ENCODE measurements around the gene SMYD3. TPM values are rescaled to one million over a fixed set of nuclear protein-coding genes. Genes with fewer than 3 reads are reported as not detected.

The SMYD3 gene
- total RNA-seq, 1 experiment from 2014 or later = 29.6 TPM

DNA sequence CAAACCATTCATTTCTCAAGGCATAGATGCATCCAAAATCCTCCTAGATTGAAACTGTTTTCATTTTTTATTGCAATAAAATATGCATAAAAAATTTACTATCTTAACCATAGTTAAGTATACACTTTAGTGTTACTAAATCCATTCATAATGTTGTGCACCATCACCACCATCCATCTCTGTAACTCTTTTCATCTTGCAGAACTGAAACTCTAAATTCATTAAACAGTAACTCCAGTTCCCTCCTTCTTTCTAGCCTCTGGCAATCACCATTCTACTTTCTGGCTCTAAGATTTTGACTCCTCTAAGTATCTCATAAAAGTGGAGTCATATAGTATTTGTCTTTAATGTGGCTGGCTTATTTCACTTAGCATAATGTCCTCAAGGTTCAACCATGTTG is 236.8 kb downstream of the SMYD3 start:
- no peaks in the 10 kb centered on the region for H3K79me2 ChIP-seq (ENCODE audit: low read depth)
- H3K36me3 ChIP-seq (ENCODE audit: low read depth) = no peaks in the 10 kb centered on the region
- H3F3A ChIP-seq (ENCODE audit: insufficient read depth, low read depth) = no peaks in the 10 kb centered on the region
- H3K4me1 ChIP-seq (replicated peaks; ENCODE audit: insufficient read depth) = no peaks in the 10 kb centered on the region
- ChIA-PET POLR2A (ENCODE audit: unreplicated experiment) (no interaction called here), CTCF (no interaction called here)
- no peak overlapping the region for H3K4me2 ChIP-seq
- H3K27me3 ChIP-seq (ENCODE audit: insufficient read depth, low read depth) = no peaks in the 10 kb centered on the region
- H4K20me1 ChIP-seq (ENCODE audit: insufficient read depth) = no peaks in the 10 kb centered on the region
- no peak overlapping the region for H3K4me3 ChIP-seq
- H2AFZ ChIP-seq = no peak overlapping the region
- no peak overlapping the region for H3K27ac ChIP-seq
- DNase-seq = no peak
- no peak for TF ChIP-seq EZH2 (IDR thresholded peaks at IDR 0.05; ENCODE audit: low read depth)
- TF ChIP-seq, protein P1, sequence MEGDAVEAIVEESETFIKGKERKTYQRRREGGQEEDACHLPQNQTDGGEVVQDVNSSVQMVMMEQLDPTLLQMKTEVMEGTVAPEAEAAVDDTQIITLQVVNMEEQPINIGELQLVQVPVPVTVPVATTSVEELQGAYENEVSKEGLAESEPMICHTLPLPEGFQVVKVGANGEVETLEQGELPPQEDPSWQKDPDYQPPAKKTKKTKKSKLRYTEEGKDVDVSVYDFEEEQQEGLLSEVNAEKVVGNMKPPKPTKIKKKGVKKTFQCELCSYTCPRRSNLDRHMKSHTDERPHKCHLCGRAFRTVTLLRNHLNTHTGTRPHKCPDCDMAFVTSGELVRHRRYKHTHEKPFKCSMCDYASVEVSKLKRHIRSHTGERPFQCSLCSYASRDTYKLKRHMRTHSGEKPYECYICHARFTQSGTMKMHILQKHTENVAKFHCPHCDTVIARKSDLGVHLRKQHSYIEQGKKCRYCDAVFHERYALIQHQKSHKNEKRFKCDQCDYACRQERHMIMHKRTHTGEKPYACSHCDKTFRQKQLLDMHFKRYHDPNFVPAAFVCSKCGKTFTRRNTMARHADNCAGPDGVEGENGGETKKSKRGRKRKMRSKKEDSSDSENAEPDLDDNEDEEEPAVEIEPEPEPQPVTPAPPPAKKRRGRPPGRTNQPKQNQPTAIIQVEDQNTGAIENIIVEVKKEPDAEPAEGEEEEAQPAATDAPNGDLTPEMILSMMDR (conservative IDR thresholded peaks at IDR 0.05) = no peak
- no peaks in the 10 kb centered on the region for H3K9me2 ChIP-seq (ENCODE audit: insufficient read depth)
- intact Hi-C loops (cut with micrococcal nuclease; ENCODE audit: unreplicated experiment) = no loop called here
- no TSS peak for BruUV-seq (replicated peaks)
- no peaks in the 10 kb centered on the region for H3K9me3 ChIP-seq (ENCODE audit: insufficient read depth, low read depth)

DNA sequence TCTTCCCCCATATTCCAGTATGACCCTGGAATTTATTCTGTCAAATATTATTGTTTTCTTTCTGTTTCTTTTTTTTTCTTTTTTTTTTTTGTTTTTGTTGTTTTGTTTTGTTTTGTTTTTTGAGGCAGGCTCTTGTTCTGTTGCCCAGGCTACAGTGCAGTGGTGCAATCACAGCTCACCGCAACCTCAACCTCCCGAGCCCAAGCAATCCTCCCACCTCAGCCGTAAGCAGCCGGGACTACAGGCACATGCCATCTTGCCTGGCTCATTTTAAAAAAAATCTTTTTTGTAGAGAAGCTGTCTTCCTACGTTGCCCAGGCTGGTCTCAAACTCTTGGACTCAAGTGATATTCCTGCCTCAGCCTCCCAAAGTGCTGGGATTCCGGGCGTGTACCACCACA is 237.6 kb downstream of the SMYD3 start:
- no peaks in the 10 kb centered on the region for H3K27me3 ChIP-seq (ENCODE audit: insufficient read depth, low read depth)
- no peak for DNase-seq
- intact Hi-C loops (cut with micrococcal nuclease; ENCODE audit: unreplicated experiment) = no loop called here
- ChIA-PET POLR2A (ENCODE audit: unreplicated experiment) (no interaction called here), CTCF (no interaction called here)
- H3K36me3 ChIP-seq (ENCODE audit: low read depth) = no peaks in the 10 kb centered on the region
- H3F3A ChIP-seq (ENCODE audit: insufficient read depth, low read depth) = no peaks in the 10 kb centered on the region
- H2AFZ ChIP-seq = no peak overlapping the region
- BruUV-seq (replicated peaks) = no TSS peak
- no peaks in the 10 kb centered on the region for H3K4me1 ChIP-seq (replicated peaks; ENCODE audit: insufficient read depth)
- H4K20me1 ChIP-seq (ENCODE audit: insufficient read depth) = no peaks in the 10 kb centered on the region
- TF ChIP-seq EZH2 (IDR thresholded peaks at IDR 0.05; ENCODE audit: low read depth) = no peak
- TF ChIP-seq, protein P1 (conservative IDR thresholded peaks at IDR 0.05) = no peak
- H3K27ac ChIP-seq = no peak overlapping the region
- no peaks in the 10 kb centered on the region for H3K79me2 ChIP-seq (ENCODE audit: low read depth)
- H3K4me2 ChIP-seq = no peak overlapping the region
- H3K9me2 ChIP-seq (ENCODE audit: insufficient read depth) = no peaks in the 10 kb centered on the region
- H3K4me3 ChIP-seq = no peak overlapping the region
- H3K9me3 ChIP-seq (ENCODE audit: insufficient read depth, low read depth) = no peaks in the 10 kb centered on the region

DNA sequence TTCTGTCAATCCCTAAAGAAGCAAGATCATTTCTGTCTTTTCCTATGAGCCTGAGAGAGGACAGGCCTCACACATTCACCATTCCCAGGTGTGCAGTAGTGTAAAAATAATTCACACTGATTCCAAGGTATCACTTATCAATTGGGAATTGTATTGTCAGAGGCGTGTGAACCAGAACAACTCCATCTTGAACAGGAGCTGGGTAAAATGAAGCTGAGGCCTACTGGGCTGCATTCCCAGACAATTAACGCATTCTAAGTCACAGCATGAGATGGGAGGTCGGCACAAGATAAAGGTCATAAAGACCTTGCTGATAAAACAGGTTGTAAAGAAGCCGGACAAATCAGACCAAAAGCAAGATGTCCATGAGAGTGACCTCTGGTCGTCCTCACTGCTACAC is 239.2 kb downstream of the SMYD3 start:
- BruUV-seq (replicated peaks) = no TSS peak
- intact Hi-C loops (cut with micrococcal nuclease; ENCODE audit: unreplicated experiment) = no loop called here
- ChIA-PET CTCF (no interaction called here), POLR2A (ENCODE audit: unreplicated experiment) (no interaction called here)
- Histone ChIP-seq H3K4me1 (replicated peaks; ENCODE audit: insufficient read depth) (no peaks in the 10 kb centered on the region), H3K27ac (no peak overlapping the region), H3K4me2 (no peak overlapping the region), H3K36me3 (ENCODE audit: low read depth) (no peaks in the 10 kb centered on the region), H3K27me3 (ENCODE audit: insufficient read depth, low read depth) (no peaks in the 10 kb centered on the region), H3K79me2 (ENCODE audit: low read depth) (no peaks in the 10 kb centered on the region), H3K9me3 (ENCODE audit: insufficient read depth, low read depth) (no peaks in the 10 kb centered on the region), H4K20me1 (ENCODE audit: insufficient read depth) (no peaks in the 10 kb centered on the region), H3F3A (ENCODE audit: insufficient read depth, low read depth) (no peaks in the 10 kb centered on the region), H2AFZ (no peak overlapping the region), H3K9me2 (ENCODE audit: insufficient read depth) (no peaks in the 10 kb centered on the region), H3K4me3 (no peak overlapping the region)
- DNase-seq = no peak
- TF ChIP-seq, protein P1 (conservative IDR thresholded peaks at IDR 0.05) = no peak
- TF ChIP-seq EZH2 (IDR thresholded peaks at IDR 0.05; ENCODE audit: low read depth) = no peak
